Osteoblast (primary cell): Measurements from ENCODE around the gene EDEM1. TPM values are rescaled to one million over a fixed set of nuclear protein-coding genes. Genes with fewer than 3 reads are reported as not detected.
"Not testable (repeated sequence)": the region's sequence is repeated elsewhere in the genome, so short reads cannot be mapped to it uniquely, and the experiment has no call there.

Experiments used
- DNase-seq: peaks from one replicate; pipeline ENCODE4 v3.0.0; 2011; ENCODE audit warnings: low spot score, mixed read lengths; ENCODE audit not compliant: insufficient read length; ENCODE audit errors: missing footprints
- H2AFZ ChIP-seq: 2 replicates; pipeline ENCODE4 v1.6.0; 2011; ENCODE audit warnings: mild to moderate bottlenecking, low read length
- H3K27ac ChIP-seq: 2 replicates; pipeline ENCODE4 v1.5.1; 2011; ENCODE audit warnings: mild to moderate bottlenecking, low read depth, low read length, moderate library complexity
- H3K27me3 ChIP-seq: 2 replicates; pipeline ENCODE4 v1.6.0; 2012; ENCODE audit warnings: mild to moderate bottlenecking, control low read depth, inconsistent platforms, low read length, moderate library complexity; ENCODE audit not compliant: insufficient read depth
- H3K36me3 ChIP-seq: 2 replicates; pipeline ENCODE4 v1.5.1; 2011; ENCODE audit warnings: mild to moderate bottlenecking, low read length, control low read depth, moderate library complexity; ENCODE audit not compliant: insufficient read depth
- H3K4me1 ChIP-seq: 2 replicates; pipeline ENCODE4 v1.5.1; 2011; ENCODE audit warnings: mild to moderate bottlenecking, low read length, control low read depth, moderate library complexity; ENCODE audit not compliant: insufficient read depth
- H3K4me2 ChIP-seq: 2 replicates; pipeline ENCODE4 v1.6.0; 2011; ENCODE audit warnings: mild to moderate bottlenecking, low read length; ENCODE audit not compliant: insufficient read depth
- H3K4me3 ChIP-seq: fragments of 200-600 bp; sonication (generic); 3 replicates; pipeline ENCODE4 v1.5.1; 2012; ENCODE audit warnings: mild to moderate bottlenecking, low read length, inconsistent platforms; ENCODE audit not compliant: insufficient read depth
- H3K79me2 ChIP-seq: 2 replicates; pipeline ENCODE4 v1.6.0; 2012; ENCODE audit warnings: mild to moderate bottlenecking, low read length, control low read depth, inconsistent platforms; ENCODE audit not compliant: insufficient read depth
- H3K9me3 ChIP-seq: 2 replicates; pipeline ENCODE4 v1.5.1; 2011; ENCODE audit warnings: low read depth, low read length, control low read depth
- H4K20me1 ChIP-seq: 2 replicates; pipeline ENCODE4 v1.6.0; 2012; ENCODE audit warnings: mild to moderate bottlenecking, low read length, control low read depth; ENCODE audit not compliant: insufficient read depth
- CTCF ChIP-seq: IDR thresholded peaks from 2 replicates; pipeline ENCODE4 v1.5.1; 2011; ENCODE audit warnings: mild to moderate bottlenecking, low read depth, low read length, moderate library complexity; ENCODE audit errors: extremely low read depth
- total RNA-seq: library from RNA; depleted of rRNA; stranded (reverse); fragments of >200 nt; gene quantifications from 2 replicates; pipeline ENCODE4 v1.2.3, GENCODE V29; 2012

The EDEM1 gene
- total RNA-seq, 1 donor = 38.7 TPM

DNA sequence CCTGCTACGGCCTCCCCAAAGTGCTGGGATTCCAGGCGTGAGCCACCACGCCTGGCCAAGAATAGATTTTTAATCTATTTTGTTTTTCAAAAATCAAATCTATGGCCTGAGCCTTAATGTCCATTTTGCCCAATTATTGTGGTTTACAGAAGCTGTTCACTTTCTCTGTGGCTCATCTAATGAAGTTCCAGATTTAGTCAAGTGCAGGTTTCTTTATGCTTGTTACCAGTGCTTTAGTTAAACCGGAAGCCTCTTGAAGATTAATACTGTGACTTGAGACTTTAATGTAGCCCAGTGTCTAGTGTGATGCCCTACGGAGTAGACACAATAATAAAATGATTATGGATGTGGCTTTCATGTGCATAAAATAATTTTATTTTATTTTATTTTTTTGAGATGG lies 16.5 kb upstream of the EDEM1 start:
- TF ChIP-seq CTCF = no peak
- Histone ChIP-seq H3K4me3 (no peak overlapping the region), H3K4me1 (no peaks in the 10 kb centered on the region), H3K27me3 (no peaks in the 10 kb centered on the region), H2AFZ (no peak overlapping the region), H3K4me2 (no peak overlapping the region), H3K27ac (no peak overlapping the region), H3K36me3 (peaks cover 21% of the 10 kb centered on the region), H3K79me2 (peaks cover 54% of the 10 kb centered on the region), H4K20me1 (peaks cover 18% of the 10 kb centered on the region), H3K9me3 (no peaks in the 10 kb centered on the region)
- no peak for DNase-seq

DNA sequence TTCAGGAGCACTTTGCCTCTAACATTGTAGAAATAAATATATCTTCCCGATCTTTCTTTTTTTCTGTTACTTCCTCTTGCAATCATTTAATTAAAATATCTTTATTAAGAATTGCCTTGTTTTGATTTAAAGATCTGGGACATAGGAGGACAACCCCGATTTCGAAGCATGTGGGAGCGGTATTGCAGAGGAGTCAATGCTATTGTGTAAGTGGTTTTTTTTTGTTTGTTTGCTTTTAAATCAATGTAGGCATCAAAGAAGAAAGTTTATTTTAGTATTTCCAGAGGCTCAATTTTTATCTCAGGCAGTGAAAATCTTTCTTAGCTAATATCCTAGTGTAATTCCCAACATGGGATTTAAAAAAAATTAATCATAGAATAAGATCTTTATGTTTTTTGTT lies 15.5 kb upstream of the EDEM1 start:
- H3K4me2 ChIP-seq = no peak overlapping the region
- peaks cover 13% of the 10 kb centered on the region for H4K20me1 ChIP-seq
- no peak overlapping the region for H3K4me3 ChIP-seq
- no peaks in the 10 kb centered on the region for H3K9me3 ChIP-seq
- peaks cover 21% of the 10 kb centered on the region for H3K36me3 ChIP-seq
- H2AFZ ChIP-seq = no peak overlapping the region
- peaks cover 43% of the 10 kb centered on the region for H3K79me2 ChIP-seq
- TF ChIP-seq CTCF = no peak
- no peaks in the 10 kb centered on the region for H3K4me1 ChIP-seq
- DNase-seq = no peak
- no peaks in the 10 kb centered on the region for H3K27me3 ChIP-seq
- H3K27ac ChIP-seq = no peak overlapping the region

DNA sequence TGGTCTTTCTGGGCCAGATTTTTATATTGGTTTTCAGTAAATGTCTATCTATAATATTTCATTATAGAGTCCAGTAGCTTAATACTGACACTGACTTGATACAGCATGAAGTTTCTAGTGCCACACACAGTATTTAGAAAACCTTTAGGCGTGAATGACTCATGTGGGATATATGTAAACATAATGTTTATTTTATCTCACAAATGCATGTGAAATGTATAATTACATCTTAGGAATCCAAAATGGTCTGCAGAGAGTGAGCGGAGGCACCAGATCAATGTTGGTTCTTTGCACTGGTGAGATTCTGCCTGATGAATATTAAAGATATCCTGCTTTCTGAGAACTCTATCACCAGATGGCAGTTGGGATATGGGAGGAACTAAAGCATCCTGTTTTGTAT lies 8.5 kb upstream of the EDEM1 start:
- H3K4me2 ChIP-seq, H4K20me1 ChIP-seq, H3K27ac ChIP-seq, H3K27me3 ChIP-seq, H3K4me1 ChIP-seq, H2AFZ ChIP-seq, H3K4me3 ChIP-seq, H3K79me2 ChIP-seq, H3K9me3 ChIP-seq, DNase-seq: not testable (repeated sequence)
- peaks cover 41% of the 10 kb centered on the region for H3K36me3 ChIP-seq

DNA sequence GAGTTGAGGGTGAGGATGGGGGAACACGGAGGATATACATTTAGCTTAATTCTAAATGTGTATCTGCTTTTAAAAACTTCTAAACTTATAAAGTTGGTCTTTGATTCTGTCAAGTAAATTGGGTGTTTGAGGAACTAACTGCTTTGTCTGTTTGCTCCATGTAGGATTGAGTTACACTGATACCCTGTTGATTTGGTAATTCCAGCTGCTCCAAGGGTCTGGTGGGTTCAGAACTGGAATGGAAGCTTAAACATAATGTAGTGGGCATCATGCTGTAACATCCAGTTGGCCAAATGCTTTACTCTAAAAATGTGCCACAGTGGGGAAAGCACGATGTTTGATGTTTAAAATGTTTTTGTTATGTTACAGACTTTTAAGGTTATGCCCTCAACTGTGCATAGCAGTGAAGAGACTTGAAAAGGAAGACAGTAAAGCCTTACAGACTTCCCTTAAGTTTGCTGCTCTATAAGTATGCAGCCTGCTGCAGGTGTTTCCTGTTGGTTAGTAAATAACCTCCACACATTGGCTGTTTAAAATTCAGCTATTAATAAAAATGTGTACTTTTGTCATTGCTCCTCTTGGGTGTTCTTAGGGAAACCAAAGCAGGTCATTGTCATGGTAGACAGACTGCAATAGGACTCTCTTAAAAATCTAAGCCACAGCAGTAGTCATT lies 5.9 kb upstream of the EDEM1 start:
- no peak overlapping the region for H3K27ac ChIP-seq
- DNase-seq = no peak
- H4K20me1 ChIP-seq = no peaks in the 10 kb centered on the region
- no peak overlapping the region for H3K4me2 ChIP-seq
- peaks cover 3% of the 10 kb centered on the region for H3K79me2 ChIP-seq
- no peaks in the 10 kb centered on the region for H3K9me3 ChIP-seq
- no peak overlapping the region for H2AFZ ChIP-seq
- no peak for TF ChIP-seq CTCF
- no peaks in the 10 kb centered on the region for H3K27me3 ChIP-seq
- peaks cover 6% of the 10 kb centered on the region for H3K4me1 ChIP-seq
- H3K36me3 ChIP-seq = peaks cover 35% of the 10 kb centered on the region
- no peak overlapping the region for H3K4me3 ChIP-seq

DNA sequence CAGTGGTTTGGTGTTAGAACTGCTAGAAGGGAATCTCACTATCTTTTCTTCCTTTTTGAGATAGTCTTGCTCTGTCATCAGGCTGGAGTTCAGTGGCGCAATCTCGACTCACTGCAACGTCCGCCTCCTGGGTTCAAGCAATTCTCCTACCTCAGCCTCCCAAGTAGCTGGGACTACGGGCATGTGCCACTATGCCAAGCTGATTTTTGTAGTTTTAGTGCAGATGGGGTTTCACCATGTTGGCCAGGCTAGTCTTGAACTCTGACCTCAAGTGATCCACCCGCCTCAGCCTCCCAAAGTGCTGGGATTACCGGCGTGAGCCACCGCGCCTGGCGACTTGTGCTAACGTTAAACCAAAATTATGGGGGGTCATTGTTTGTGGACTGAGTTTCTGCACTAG lies 3.8 kb upstream of the EDEM1 start:
- peaks cover 12% of the 10 kb centered on the region for H3K79me2 ChIP-seq
- H3K4me3 ChIP-seq, H3K4me2 ChIP-seq, H3K27me3 ChIP-seq, H3K4me1 ChIP-seq, H3K27ac ChIP-seq, H3K9me3 ChIP-seq, H2AFZ ChIP-seq, DNase-seq, H4K20me1 ChIP-seq: not testable (repeated sequence)
- peaks cover 26% of the 10 kb centered on the region for H3K36me3 ChIP-seq
